ENCODE data around the gene ANKRD34C.

GRCh38 chr15:79261836-79262235, 20.7 kb upstream of the ANKRD34C start:
- TF ChIP-seq HDAC2 (IDR thresholded peaks at IDR 0.05; ENCODE audit: borderline replicate concordance in 1 of 2, low read depth in 2 of 2, low read length in 2 of 2) (no peak), KDM1A (IDR thresholded peaks at IDR 0.05; ENCODE audit: borderline replicate concordance, low read length) (no peak), RBBP5 (IDR thresholded peaks at IDR 0.05; ENCODE audit: borderline replicate concordance, low read depth, low read length) (no peak), EP300 (IDR thresholded peaks at IDR 0.05; ENCODE audit: borderline replicate concordance in 1 of 2, low read depth in 2 of 2, low read length in 2 of 2) (no peak), JUND (IDR thresholded peaks at IDR 0.05; ENCODE audit: low read length) (no peak), POLR2A (IDR thresholded peaks at IDR 0.05; ENCODE audit: control extremely low read depth in 1 of 2, low read depth in 2 of 2, low read length in 2 of 2) (no peak), HDAC6 (IDR thresholded peaks at IDR 0.05; ENCODE audit: low read depth, low read length) (no peak), POLR2AphosphoS5 (IDR thresholded peaks at IDR 0.05; ENCODE audit: low read depth, low read length) (no peak), EZH2 (IDR thresholded peaks at IDR 0.05; ENCODE audit: low read depth, low read length, severe bottlenecking) (no peak)
- TF ChIP-seq, protein P1, sequence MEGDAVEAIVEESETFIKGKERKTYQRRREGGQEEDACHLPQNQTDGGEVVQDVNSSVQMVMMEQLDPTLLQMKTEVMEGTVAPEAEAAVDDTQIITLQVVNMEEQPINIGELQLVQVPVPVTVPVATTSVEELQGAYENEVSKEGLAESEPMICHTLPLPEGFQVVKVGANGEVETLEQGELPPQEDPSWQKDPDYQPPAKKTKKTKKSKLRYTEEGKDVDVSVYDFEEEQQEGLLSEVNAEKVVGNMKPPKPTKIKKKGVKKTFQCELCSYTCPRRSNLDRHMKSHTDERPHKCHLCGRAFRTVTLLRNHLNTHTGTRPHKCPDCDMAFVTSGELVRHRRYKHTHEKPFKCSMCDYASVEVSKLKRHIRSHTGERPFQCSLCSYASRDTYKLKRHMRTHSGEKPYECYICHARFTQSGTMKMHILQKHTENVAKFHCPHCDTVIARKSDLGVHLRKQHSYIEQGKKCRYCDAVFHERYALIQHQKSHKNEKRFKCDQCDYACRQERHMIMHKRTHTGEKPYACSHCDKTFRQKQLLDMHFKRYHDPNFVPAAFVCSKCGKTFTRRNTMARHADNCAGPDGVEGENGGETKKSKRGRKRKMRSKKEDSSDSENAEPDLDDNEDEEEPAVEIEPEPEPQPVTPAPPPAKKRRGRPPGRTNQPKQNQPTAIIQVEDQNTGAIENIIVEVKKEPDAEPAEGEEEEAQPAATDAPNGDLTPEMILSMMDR (IDR thresholded peaks at IDR 0.05; ENCODE audit: control extremely low read depth in 1 of 3, insufficient read depth in 1 of 3, low read depth in 1 of 3, low read length in 3 of 3), result no peak
- TF ChIP-seq, protein P2, sequence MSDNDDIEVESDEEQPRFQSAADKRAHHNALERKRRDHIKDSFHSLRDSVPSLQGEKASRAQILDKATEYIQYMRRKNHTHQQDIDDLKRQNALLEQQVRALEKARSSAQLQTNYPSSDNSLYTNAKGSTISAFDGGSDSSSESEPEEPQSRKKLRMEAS (IDR thresholded peaks at IDR 0.05), result no peak
- TF ChIP-seq, protein P3, sequence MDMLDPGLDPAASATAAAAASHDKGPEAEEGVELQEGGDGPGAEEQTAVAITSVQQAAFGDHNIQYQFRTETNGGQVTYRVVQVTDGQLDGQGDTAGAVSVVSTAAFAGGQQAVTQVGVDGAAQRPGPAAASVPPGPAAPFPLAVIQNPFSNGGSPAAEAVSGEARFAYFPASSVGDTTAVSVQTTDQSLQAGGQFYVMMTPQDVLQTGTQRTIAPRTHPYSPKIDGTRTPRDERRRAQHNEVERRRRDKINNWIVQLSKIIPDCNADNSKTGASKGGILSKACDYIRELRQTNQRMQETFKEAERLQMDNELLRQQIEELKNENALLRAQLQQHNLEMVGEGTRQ (IDR thresholded peaks at IDR 0.05; ENCODE audit: low read length), result no peak
